Measurements from ENCODE around the gene TAPT1.

TAPT1 gene

DNA sequence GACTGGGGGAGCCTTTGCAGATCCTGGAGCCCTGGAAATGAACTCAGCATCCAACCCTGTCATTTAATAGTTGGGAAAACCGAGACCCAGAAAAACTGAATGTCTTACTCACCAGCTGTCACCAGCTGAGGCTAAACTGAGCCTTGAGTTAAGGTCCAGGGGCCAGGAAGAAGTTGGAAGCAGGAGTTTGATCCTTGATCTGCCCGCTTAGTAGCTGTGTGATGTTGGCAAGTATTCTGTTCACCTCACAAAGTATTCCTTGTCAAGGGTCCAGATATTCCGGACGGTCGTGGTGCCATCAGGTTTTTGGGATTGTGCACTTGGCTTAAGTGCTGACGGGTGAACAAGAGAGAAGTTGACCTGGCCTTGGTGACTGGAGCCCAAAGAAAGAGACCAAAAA is 111.7 kb downstream of the TAPT1 start:
- TF ChIP-seq, protein P1, sequence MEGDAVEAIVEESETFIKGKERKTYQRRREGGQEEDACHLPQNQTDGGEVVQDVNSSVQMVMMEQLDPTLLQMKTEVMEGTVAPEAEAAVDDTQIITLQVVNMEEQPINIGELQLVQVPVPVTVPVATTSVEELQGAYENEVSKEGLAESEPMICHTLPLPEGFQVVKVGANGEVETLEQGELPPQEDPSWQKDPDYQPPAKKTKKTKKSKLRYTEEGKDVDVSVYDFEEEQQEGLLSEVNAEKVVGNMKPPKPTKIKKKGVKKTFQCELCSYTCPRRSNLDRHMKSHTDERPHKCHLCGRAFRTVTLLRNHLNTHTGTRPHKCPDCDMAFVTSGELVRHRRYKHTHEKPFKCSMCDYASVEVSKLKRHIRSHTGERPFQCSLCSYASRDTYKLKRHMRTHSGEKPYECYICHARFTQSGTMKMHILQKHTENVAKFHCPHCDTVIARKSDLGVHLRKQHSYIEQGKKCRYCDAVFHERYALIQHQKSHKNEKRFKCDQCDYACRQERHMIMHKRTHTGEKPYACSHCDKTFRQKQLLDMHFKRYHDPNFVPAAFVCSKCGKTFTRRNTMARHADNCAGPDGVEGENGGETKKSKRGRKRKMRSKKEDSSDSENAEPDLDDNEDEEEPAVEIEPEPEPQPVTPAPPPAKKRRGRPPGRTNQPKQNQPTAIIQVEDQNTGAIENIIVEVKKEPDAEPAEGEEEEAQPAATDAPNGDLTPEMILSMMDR (IDR thresholded peaks at IDR 0.05; ENCODE audit: extremely low read depth, missing control alignments) = no peak
- no peak for DNase-seq (ENCODE audit: low spot score)

GRCh38 chr4:16113741-16114140 is 112.5 kb downstream of the TAPT1 start:
- DNase-seq (ENCODE audit: low spot score) = no peak
- TF ChIP-seq, protein P1 (IDR thresholded peaks at IDR 0.05; ENCODE audit: extremely low read depth, missing control alignments) = no peak

GRCh38 chr4:16111533-16111932 is 114.7 kb downstream of the TAPT1 start:
- DNase-seq (ENCODE audit: low spot score) = no peak
- TF ChIP-seq, protein P1 (IDR thresholded peaks at IDR 0.05; ENCODE audit: extremely low read depth, missing control alignments) = no peak

GRCh38 chr4:16110661-16111290 is 115.5 kb downstream of the TAPT1 start:
- TF ChIP-seq, protein P1 (IDR thresholded peaks at IDR 0.05; ENCODE audit: extremely low read depth, missing control alignments) = no peak
- DNase-seq (ENCODE audit: low spot score) = no peak
